Ramos (cell line): ENCODE measurements around the gene PPP1R26.

Experiments used
- in situ Hi-C: fragments of 300-500 bp; cut with MboI; formaldehyde crosslinking; loops from one replicate; pipeline ENCODE4 v1.14.3; 2022; ENCODE audit warnings: low sequenced_read_pairs; ENCODE audit not compliant: unreplicated experiment

PPP1R26 gene

DNA sequence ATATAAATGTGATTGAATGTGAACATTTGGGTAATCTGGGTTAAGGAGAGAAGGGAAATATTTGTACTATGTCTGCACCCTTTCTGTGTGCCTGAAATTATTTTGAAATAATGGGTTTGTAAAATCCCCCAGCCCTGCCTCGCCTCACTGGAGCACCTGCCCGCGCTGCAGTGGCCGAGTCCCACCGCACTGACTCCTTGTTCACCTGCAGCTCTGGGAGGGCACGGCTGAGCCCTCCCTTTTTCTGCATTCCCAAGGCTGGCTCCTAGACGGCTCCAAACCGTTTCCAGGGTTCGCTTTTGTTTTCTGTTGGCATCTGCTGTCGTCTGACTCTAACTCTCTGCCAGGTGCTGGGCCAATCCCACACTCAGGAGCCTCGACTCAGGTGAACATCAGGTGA, 17.6 kb upstream of the PPP1R26 start:
- in situ Hi-C loops = no loop called here

GRCh38 chr9:135463140-135463539, 16.4 kb upstream of the PPP1R26 start:
- in situ Hi-C loops = no loop called here

GRCh38 chr9:135464181-135464580, 15.4 kb upstream of the PPP1R26 start:
- in situ Hi-C loops = no loop called here

DNA sequence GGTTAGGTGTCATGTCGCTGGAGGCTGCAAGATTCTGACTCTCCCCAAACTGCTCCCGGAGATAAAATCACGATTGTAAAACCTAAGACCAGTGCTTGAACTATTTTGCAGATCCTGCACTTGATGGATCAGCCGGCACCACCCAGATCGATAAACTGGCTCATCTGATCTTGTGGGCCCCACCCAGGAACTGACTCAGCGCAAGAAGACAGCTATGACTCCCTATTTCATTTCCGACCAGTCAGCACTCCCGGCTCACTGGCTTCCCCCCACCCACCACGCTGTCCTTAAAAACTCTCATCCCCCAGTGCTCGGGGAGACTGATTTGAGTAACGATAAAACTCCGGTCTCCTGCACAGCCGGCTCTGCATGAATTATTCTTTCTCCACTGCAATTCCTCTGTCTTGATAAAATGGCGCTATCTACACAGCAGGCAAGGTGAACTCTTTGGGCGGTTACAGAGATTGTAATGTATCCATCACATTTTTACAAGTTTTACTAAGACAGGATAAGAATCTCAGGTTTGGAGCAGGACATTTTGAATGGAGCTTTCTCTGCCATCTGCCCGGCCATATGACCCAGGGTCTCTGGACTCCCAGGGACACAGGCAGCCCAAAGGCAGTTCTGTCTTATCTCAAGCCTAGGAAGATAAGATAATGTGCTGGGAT, 10.6 kb upstream of the PPP1R26 start:
- in situ Hi-C loops = no loop called here

DNA sequence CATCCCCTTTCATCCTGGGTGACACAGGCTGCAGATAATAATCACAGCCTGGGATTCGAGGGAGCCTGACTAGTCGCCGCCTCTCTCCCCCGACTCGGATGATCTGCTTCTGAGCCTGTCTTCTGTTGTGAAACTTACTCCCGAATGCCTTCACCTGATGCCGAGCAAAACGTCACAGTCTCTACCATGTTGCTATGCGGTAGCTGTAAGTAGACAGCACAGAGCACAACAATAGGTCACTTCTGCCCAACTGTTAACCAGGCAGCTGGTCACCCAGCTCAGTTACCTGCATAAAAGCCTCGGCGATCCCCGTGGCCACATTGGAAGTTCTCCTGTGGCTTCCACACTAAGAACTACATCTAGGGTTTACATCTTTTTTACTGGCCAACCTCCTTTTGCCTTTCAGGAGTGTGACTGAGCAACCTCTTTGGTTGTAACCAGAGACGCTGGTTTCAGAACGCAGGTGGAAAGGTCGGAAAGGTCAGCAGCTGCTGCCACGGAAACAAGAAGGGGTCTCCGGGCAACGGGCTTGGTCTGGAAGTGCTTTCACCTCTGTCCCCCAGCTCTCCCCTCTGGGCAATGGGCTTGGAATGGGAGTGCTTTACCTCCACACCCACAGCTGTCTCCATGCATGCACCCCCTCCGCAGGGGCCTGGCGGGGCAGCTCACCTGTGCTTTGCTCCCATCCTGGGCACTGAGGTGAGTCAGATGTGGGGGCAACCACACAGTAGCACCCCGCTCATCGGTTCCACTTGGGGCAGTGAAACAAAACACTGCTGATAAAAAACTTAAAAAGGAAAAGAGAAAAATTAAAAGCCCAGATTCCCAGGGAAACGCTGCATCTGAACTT, 7.6 kb upstream of the PPP1R26 start:
- in situ Hi-C loops = no loop called here

- in situ Hi-C loops = no loop called here
These were observed 5.5 kb upstream of the PPP1R26 start for GRCh38 chr9:135473972-135474543.

DNA sequence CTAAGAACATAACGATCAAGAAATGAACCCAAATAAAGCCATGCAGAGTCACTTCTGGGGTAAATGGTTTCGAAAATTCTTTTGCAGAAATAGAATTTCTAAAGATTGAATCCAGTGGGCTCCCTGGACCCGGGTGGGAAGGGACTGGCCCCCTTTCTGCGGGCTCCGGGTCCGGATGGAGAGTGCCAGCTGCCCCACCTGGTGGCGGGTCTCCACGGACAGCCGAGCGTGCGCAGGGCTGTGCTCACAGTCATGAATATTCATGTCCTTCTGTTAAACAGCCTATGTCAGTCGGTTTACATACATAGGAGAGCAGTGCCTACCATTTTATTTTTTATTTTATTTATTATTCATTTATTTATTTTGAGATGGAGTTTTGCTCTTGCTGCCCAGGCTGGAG, 4.7 kb upstream of the PPP1R26 start:
- in situ Hi-C loops = no loop called here

- in situ Hi-C loops = no loop called here
These were observed 2.8 kb upstream of the PPP1R26 start for GRCh38 chr9:135476561-135477355.

DNA sequence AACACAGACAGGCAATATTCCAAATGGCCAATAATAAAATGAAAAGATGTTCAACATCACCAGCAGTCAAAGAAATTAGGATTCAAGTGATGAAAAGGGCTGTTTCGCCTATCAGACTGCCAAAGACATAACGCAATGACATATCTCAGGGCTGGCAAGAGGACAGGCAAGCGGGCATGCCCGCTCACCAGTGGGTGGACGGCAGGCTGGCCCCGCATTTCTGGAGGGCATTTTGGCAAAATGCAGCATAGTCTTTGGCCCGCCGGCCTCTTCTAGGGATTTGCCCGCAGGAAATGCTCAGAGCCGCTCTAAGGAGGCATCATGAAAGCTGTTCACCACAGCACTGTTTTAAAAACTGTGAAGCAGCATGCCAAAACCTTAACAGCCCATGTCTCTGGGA, 1.4 kb upstream of the PPP1R26 start:
- in situ Hi-C loops = no loop called here

- in situ Hi-C loops = no loop called here
These were observed 633 bp upstream of the PPP1R26 start for GRCh38 chr9:135478829-135479468.

GRCh38 chr9:135480071-135480939, 723 bp downstream of the PPP1R26 start:
- in situ Hi-C loops = no loop called here

GRCh38 chr9:135480940-135481310, 1.3 kb downstream of the PPP1R26 start:
- in situ Hi-C loops = no loop called here

- in situ Hi-C loops = no loop called here
These were observed 2.6 kb downstream of the PPP1R26 start for GRCh38 chr9:135482015-135482754.

DNA sequence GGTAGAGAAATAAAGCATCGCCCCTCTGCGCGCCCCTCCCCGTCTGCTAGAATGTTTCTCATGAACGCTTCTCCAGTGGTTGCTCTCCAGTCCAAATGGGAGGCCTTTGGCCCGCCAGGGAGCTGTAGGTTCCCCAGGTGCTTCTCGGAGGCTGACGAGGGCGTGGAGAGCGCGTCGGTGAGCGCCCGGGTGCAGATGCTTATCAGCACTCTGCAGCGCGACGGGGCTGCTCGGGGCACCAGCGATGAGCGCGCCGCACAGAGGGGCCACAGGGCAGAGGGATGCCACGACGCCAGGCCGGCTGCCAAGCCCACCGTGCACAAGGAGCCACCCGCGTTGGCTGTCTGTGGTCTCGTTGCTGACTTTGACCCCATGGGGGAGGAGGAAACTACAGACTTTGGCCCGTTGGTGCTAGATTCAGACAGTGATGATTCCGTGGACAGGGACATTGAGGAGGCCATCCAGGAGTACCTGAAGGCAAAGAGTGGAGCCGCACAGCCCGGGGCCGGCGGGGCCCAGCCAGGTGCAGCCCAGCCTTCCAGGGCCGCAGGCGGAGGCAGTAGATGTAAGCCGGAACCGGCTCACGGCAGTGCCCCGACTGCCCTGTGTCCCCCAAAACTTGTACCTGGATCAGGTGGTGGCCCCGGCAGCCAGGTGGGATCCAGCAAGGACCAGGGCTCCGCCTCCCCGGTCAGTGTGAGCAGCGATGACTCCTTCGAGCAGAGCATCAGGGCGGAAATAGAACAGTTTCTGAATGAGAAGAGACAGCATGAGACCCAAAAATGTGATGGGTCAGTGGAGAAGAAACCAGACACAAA, 5.1 kb downstream of the PPP1R26 start:
- in situ Hi-C loops = no loop called here

GRCh38 chr9:135485385-135485784, 5.8 kb downstream of the PPP1R26 start:
- in situ Hi-C loops = no loop called here

DNA sequence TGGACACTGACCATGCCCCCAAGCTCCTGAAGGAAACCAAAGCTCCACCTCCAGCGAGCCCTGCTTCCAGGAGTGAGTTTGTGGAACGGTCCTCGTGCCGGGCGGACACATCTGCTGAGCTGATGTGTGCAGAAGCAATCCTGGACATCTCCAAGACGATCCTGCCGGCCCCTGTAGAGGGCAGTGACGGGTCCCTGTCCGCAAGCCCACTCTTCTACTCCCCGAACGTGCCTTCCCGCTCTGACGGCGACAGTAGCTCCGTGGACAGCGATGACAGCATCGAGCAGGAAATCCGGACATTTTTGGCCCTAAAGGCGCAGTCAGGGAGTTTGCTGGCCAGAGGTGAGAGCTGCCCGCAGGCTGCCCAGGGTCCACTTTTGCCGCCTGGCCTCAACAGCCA, 6.2 kb downstream of the PPP1R26 start:
- in situ Hi-C loops = no loop called here

DNA sequence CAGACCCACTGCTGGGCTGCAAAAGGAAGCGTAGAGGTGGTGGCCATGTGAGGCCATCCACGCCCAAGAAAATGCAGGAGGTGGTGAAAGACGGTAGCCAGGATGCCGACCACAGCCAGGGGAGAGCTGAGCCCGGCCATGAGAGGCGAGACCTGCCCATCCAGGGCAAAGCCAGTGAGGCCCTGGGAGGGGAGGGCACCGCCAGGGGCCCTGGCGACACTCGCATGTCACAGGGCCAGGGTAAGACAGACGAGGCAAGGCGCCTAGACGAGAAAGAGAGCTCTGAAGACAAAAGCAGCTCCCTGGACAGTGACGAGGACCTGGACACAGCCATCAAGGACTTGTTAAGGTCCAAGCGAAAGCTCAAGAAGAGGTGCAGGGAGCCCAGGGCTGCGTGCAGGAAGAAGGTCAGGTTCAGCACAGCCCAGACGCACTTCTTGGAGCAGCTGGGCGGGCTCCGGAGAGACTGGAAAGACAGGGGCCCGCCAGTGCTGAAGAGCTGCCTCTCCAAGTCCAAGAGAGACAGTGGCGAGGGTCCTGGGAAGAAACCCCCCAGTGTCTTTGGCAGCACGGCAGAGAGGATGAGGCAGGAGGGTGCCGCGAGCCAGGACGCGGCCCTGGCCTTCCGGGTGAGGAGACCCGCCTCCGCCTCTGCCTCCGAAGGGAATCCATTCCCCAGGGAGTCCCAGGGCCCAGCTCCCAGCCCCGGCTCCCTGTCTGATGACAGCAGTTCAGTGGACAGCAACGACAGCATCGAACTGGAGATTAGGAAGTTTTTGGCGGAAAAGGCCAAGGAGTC, 6.9 kb downstream of the PPP1R26 start:
- in situ Hi-C loops = no loop called here
